Activated T-cell treated with anti-CD3 and anti-CD28 coated beads for 4 hours (primary cell): ENCODE results near the gene IMP4.
A peak's percentile ranks its signal among the peaks of the same experiment; 100 is the strongest.

Experiments
- DNase-seq: peaks from one replicate; pipeline ENCODE4 v3.0.0-alpha.2; 2020

The IMP4 gene

DNA sequence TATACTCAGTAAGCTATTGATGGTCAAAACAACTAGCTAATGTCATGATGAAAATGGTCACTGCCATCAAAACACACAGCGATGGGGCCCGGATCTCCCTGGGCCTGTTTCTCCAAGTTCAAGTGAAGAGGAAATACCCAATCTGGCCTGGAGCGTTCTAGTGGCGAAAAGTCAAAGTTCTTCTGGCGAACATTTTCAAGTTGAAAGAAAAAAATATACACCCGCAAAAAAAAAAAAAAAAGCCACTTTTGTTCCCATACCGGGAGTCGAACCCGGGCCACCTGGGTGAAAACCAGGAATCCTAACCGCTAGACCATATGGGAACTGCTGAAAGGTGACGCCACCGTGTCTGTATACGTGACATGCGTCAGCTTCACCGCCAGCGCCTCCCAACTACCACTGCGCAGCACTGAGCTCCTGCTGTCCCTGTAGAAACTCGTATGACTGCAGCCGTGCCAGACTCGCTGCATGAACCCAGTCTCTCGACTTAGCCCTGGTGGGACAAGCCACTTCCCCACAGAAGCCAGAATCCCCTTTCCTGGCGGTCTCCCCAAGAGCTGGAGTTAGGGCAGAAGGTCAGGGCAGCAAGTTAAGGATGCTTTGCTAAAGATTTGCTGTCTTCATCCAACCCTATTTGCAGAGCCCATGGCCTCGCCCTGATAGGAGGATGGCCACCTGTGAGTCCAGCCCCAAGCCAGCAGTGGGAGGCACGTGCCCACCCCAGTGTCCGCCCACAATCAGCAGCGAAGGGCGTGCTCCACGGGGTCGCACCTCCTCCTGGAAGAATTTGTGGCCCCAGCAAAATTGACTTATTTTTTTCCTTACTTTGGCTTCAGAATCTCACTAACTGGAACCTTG, 5.6 kb upstream of the IMP4 start:
- peak; percentile 30 for DNase-seq

DNA sequence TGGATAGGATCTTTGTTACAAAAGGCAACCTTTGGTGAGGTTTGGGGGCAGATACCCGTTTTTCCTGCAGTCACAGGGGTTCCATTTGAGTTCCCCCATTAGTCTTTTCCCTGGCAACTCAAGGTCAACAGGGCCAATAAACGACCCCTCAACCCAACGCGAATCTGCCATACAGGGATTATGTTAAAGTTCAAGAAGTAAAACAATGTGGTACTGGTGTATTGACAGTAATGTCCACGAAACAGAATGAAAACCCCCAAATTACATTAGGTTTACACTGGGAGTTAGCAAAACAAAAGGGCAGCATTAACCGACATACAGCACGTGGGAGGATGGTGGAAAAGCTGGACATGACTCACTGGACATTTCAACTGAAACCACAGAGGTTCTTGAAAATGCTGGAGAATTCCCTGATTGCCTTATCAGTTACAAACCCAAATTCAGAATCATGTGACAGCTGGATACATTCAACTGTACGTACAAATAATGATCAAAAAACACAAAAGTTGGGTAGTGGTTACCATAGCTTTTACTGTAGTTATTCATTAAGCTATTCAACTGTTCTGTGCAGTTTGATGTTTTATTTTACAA, 4.9 kb upstream of the IMP4 start:
- no peak for DNase-seq

DNA sequence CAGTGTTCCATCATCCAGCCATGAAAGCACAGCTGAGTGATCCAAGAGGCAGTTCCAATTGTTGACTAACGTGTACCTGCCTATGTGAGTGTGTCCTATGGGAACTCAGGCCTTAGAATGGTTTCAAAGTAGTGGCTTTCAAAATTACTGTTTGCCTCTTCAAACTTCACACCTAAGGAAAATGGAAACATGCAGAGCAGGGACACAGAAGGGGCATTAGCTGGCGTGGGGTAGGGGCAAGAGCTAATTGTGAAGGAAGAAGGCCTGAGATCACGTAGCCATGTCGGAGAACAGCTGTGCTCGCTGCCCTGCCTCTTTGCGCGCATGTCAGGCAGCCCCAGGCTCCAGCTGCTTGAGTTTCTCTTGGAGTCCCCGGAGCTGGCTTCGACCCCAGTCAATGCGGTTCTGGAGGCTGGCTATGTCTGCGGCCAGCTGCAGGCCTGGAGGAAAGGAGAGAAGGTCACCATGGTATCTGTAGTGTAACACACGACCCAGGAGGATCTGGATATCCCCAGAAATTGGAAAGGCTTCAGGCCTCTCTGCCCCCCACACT, 3.8 kb upstream of the IMP4 start:
- DNase-seq, result no peak

DNA sequence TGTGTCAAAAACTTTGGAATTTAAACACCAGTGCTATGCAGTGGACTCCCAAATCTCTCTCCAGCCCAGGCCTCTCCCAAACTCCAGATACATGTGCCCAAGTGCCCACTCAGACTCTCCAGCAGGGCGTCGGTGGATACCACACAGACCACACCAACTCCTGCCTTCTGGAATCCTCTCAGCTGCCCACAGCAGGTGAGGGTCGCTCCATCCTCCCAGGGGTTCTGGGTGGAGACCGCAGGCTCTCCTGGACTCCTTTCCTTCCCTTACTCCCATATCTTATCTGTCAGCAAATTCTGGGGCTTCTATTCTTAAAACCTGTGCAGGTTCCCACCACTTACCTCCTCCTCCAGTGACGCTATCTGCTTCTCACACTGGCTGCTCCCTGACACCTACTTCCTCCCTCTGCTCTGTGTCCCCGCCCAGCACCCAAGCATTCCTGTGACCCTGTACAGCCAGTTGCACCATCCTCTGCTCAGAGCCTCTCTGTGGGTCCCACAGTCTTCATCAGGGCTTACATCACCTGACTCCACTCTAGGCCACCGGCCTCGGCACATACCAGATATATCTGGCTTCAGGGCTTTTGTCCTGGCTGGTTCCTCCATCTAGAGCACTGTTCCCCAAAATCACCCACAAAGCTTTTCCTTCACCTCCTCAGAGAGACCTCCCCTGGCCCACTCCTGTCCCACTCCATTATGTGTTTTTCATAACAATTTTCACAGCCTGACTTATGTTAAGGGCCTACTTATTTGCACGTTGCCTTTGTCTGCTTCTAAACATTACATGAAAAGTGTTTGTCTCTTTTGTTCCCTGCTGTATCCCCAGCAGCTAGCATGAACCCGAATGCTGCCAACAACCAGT, 2.6 kb upstream of the IMP4 start:
- no peak for DNase-seq

DNA sequence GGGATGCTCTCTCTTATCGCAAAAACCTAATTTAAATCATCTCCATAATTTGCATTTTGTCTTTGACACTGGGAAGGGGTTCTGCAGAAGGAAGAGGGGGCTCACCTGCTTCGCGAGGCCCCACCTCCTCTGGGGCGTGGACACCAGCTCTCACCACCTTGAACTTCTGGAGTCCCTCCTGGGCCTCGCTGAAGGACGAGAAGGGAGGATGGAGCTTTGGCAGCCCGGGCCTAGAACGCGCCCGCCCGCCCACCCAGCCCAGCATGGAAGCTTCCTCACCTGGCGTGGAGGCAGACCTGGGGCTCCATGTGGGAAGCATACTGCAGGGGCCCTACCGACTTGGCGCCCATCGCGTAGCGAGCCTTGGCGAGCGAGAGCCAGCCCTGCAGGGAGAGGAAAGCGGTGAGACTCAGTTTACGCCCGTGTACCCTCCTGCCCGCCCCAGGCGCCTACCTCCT, 1.1 kb upstream of the IMP4 start:
- no peak for DNase-seq

DNA sequence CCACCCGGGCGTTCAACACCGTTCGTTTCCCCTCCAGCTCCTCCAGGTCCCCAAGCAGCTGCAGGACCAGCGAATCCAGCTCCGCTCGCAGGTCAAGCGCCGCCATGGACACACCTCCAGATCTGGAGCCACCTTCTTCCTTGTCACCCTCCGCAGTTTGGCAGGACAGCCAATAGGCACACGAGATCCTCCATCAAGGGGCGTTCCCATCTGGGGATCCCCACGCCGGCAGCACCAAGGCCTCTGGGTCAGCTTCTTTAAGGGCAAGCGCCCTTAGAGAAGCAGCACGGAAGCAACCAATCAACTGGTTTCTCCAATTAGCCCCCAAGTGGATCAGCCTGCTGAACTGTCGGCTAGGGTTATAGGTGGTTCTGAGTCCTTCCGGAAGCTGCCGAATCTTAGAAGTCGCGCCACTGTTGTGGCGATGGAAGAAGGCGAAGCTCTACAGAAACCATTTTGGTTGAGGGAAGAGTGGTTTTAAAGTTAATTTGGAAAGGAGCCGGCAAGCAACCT, 621 bp upstream of the IMP4 start:
- DNase-seq, result peak; percentile 68

DNA sequence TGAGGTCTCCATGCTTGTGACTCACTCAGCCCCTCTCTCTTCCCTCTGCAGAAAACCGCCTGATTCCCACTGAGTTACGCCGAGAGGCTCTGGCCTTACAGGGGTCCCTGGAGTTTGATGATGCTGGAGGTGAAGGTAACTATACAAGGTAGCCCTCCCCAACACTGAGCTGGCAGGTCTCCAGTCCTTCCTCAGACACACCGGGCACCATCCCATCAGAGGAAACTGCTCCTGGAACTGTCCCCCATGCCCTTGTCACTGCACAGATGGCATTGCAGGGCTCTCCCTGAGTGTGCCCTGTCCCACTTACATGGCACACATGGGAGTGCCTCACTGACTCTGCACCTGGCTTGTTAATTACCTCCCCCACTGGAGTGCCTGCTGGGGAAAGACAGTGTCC, 1.9 kb downstream of the IMP4 start:
- DNase-seq, result no peak

DNA sequence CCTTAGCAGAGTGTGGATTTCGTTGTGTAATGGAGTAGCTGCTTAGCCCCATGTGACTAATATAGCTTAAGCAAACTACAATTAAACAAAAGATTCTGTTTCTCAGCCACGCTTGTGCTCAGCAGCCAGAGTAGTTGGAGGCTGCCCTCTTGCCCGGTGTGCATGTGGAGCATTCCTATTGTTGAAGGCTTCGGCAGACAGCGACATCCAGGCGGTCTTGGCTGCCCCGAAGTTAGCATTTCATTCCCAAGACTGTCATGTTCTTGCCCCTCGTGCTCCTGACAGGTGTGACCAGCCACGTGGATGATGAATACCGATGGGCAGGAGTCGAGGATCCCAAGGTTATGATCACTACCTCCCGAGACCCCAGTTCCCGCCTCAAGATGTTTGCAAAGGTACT, 2.4 kb downstream of the IMP4 start:
- DNase-seq, result no peak

DNA sequence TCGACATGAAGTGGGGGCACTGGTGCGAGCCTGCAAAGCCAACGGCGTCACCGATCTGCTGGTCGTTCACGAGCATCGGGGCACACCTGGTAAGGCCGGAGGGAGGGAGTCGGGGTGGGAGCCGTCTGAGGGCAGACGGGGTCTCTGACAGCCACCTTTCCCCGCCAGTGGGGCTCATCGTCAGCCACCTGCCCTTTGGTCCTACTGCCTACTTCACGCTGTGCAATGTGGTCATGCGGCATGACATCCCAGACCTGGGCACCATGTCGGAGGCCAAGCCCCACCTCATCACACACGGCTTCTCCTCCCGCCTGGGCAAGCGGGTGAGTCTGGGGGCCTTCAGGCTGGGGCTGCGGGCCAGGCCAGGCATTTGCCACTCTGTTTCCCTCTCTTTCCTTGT, 2.9 kb downstream of the IMP4 start:
- DNase-seq, result no peak

DNA sequence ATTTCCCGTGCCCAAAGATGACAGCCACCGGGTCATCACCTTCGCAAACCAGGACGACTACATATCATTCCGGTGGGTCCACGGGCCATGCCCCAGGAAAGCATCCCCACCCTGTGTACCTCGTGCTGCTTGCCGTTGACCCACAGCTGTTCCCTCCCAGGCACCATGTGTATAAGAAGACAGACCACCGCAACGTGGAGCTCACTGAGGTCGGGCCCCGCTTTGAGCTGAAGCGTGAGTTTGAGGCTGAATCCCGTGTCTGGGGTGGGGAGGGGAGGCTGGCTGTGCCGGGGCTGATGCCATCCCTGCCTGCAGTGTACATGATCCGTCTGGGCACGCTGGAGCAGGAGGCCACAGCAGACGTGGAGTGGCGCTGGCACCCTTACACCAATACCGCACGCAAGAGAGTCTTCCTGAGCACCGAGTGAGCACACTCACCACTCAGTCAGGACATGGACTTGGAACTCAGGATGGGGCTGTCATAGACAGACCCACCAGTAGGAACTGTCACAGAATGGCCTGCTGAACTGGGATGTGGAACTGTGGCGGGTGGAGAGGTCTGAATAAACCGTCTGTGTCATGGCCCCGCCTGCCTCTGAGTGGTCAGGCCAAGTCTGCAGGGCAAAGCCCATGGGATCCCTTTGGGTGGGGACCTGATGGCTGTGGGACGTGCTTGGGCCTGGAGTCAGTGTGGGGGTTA, 3.5 kb downstream of the IMP4 start:
- DNase-seq, result no peak

DNA sequence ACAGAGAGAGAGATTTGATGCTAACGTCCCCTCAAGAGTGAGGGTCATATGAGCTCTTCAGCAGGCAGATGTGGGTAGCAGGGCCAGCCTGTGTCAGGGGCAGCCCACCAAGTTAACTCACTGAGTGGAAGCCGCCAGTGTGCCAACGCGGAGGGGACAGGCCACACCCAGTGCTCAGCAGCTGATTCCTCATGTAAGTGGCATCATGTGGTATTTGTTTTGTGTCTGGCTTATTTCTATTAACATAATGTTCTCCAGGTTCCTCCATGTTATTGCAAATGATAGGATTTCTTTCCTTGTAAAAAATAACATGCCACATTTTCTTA, 4.0 kb downstream of the IMP4 start:
- DNase-seq, result no peak

DNA sequence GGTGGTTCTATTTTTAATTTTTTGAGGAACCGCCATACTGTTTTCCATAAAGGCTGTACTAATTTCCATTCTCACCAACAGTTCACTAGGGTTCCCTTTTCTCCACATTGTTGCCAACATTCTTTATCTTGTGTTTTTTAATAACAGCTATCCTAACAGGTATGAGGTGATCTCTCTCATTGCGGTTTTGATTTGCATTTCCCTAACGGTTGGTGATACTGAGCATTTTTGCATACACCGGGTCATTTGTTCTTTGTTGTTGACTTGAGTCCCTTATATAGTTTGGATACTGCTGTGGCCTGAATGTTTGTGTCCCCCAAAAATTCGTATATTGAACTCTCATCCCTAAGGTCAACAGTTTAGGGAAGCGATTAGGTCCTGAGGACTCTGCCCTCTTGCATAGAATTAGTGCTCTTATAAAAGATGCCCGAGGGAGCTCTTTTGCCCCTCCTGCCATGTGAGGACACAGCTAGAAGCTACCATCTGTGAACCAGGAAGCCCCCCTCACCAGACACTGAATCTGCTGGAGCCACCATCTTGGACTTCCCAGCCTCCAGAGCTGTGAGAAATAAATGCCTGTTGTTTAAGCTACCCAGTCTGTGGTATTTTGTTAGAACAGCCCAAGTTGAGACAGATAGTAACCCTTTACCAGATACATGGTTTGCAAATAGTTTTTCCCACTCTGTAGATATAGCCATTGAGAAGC, 4.7 kb downstream of the IMP4 start:
- DNase-seq, result no peak

DNA sequence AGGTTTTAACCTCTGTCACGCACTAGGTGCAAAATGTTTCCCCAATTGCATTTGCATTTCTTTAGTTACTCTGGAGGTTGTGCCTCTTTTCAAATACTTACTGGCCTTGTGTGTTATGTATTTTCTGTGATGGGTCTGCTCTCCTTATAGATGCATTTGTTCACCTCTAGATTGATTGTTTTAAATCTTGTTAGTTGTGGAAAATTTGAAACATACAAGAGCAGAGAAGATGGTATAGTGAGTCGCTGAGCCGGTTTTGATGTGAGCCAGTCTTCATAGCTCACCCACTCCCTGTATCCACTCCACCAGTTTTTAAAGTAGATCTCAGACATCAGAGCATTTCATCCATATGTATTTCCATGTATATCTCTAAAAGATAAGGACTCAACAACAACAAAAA, 6.5 kb downstream of the IMP4 start:
- DNase-seq, result no peak

DNA sequence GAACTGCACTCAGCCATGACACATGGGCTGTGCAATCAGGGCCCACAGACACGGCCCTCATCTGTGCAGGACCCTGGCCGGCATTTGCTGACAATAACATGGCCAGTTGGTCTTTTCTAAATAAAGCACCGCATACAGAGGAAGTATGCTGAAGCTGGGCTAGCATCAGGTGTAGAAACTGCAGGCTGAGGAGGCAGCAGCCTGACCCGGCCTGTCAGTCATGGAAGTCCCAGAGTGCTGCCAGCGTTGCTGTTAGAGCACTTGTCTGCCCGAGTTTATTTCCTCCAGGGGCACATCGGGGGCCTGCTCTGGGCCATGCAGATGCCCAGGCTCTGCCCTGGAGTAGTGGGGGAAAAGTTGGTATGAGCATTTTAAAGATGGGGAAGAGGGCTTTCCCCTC, 9.0 kb downstream of the IMP4 start:
- DNase-seq, result no peak

DNA sequence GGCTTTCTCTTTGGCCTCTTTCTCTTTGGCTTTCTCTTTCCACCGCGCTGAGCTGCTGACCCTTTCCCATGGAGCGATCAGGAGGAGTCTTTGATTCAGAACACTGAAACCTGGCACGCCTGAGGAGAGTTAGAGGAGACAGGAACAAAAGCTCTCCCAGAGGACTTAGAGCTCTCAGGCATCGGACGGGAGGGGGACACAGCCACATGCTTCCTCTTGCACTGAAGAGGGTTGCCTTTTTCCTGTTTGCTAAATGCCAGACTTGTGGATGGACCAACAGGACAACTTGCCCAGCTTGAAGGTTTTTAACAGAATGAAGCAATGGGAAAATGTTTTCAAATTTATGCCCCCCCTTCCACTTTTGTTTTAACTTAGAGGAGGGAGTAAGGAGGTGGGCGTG, 9.5 kb downstream of the IMP4 start:
- DNase-seq, result no peak

DNA sequence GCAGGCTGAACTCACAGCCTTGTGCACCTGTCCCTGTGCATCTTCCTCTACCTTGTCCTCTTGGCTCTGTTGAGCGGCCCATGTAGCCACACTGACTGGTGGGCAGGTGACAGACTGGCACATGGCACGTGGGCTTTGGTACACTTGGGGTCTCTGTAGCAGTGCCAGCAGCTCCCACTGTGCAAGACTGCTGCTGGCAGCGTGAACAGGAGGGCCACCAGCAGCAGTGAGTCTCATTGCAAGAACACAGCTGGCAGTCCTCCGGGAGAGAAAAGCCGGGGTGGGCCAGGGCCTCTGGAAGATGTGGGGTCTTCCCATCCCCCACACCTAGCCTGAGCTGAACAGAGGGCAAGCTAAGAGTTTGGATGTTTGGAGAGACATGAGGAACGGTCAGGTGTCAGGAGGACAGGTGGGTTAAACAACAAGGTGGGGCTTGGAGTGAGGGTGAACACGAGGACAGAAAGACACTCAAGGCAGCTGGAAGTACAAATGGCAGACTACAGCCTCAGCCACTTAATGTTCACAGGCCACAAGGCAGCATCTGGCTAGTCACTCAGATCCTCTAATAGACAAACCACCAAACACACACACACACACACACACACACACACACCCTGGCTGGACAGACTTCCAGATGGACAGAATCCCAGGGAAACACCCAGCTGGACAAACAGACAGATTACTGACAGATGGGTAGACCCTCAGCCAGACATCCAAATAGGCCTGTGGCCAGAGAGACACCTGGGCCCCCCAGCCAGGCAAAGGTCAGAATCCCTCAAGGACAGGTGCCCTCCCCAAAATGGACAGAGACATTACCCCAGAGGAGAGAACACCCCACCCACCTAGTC, 10.8 kb downstream of the IMP4 start:
- no peak for DNase-seq

DNA sequence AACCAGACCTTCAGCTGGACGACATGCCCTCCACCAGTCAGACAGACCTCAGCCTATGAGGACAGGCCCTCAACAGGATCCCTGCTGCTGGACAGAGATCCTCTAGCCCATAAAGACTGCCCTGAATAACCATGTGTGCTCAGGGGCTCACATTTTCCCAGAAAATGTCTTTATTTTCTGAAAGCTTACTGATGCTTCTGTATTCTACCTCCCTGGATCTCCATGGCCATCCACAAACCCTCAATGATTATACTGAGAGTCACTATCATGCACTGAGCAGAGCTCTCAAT, 11.4 kb downstream of the IMP4 start:
- DNase-seq, result no peak

DNA sequence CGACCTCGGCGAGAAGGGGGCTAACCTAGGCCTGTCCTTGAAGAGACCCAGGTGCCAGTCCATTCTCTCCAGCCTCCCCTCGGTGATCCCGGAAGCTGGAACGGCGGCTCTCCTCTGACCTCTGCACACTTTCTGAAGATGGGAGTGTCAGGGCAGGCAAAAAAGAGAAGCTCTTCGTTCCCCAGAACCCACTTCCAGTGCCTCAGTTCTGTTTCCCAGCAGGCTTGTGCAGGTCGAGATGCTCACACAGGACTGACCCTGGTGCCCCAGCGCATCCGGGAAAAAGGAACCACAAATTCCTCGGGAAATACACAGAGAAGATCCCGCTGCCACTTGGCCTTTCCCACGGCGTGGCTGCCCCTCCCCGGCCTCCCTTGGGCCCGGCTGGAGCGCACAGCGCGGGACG, 12.5 kb downstream of the IMP4 start:
- no peak for DNase-seq

DNA sequence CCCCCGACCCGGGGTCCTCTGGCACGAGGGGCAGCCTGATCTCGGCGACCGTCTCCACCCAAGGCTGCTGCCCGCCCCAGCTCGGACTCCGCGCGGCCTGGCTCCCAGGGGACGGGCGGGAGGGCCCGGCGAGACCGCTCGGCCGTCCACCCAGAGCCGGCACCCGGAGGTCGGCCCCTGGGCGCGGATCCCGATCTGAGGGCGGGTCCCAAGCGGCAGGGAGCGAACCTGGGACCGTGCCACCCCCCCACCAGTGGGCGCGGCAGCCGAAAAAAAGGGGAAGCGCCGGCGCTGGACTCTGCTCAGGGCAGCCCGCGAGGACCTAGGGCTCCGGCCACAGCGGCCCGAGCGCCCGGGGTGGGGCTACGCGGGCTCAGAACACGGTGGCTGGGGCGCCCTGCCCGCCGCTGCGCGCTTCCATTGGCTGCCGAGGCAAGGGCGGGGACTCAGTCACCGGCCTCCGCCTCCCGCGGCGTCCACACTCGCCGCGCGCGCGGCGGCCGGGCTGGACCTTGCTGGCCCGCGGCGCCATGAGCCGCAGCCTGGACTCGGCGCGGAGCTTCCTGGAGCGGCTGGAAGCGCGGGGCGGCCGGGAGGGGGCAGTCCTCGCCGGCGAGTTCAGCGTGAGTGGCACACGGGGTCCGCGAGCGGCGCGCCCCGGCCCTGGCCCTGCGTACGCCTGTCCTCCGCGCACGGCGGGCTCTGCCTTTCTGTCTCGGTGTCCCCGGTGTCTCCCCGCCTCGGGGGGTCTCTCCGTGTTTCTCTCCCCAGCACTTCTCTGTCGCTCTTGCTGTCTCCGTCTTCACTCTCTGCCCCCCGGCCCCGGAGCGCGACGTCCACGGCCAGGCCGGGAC, 13.1 kb downstream of the IMP4 start, which contains the start of gene PTPN18:
TSS of gene PTPN18 (plus strand) at position 479 of the 854 bp plus-strand sequence. CDS start at position 531, 52 bp downstream.
- DNase-seq, result no peak

DNA sequence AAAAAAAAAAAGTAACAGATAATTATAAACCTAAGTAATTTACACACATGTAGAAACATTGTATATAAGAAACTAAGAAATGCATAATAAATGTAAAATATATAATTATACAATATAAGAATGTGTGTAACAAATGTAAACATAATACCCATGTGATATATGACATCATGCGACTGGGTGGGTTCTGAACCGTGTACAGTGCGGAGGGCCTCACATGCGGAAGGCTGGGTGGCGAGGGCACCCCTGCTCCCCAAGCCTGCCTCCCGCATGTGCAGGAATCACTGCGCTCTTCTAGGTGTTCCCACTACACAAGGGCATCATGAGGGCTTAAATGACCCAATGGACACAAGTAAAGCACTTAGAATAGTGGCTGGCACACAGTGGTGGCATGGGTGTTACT, 15.2 kb downstream of the IMP4 start:
- no peak for DNase-seq
